GM18907 (cell line): Measurements from ENCODE around the gene FZR1.

ENCODE experiments used
- ATAC-seq: cut with Tn5 transposase; IDR thresholded peaks from one replicate; pipeline ENCODE4 v1.9.1; 2021; ENCODE audit warnings: mild to moderate bottlenecking, moderate library complexity; ENCODE audit not compliant: unreplicated experiment

The FZR1 gene

GRCh38 chr19:3512562-3513228 lies 6.6 kb downstream of the FZR1 start:
- ATAC-seq, result no peak

- no peak for ATAC-seq
Measured at GRCh38 chr19:3513229-3514140, 7.4 kb downstream of the FZR1 start.

- no peak for ATAC-seq
Measured at GRCh38 chr19:3514930-3515329, 8.8 kb downstream of the FZR1 start.

GRCh38 chr19:3515891-3516422 lies 9.8 kb downstream of the FZR1 start:
- no peak for ATAC-seq

- peak; percentile 41 for ATAC-seq
Measured at GRCh38 chr19:3516675-3517207, 10.6 kb downstream of the FZR1 start.

GRCh38 chr19:3517638-3518037 lies 11.5 kb downstream of the FZR1 start:
- no peak for ATAC-seq

GRCh38 chr19:3518255-3518654 lies 12.1 kb downstream of the FZR1 start:
- ATAC-seq, result no peak

GRCh38 chr19:3518659-3519058 lies 12.5 kb downstream of the FZR1 start:
- no peak for ATAC-seq

- no peak for ATAC-seq
Measured at GRCh38 chr19:3519126-3519525, 13.0 kb downstream of the FZR1 start.

GRCh38 chr19:3520166-3521103 lies 14.3 kb downstream of the FZR1 start:
- ATAC-seq, result no peak

- ATAC-seq, result no peak
Measured at GRCh38 chr19:3521104-3521445, 15.0 kb downstream of the FZR1 start.

GRCh38 chr19:3522421-3523360 lies 16.6 kb downstream of the FZR1 start:
- ATAC-seq, result no peak

GRCh38 chr19:3523361-3524077 lies 17.4 kb downstream of the FZR1 start:
- no peak for ATAC-seq

- no peak for ATAC-seq
Measured at GRCh38 chr19:3524078-3524842, 18.1 kb downstream of the FZR1 start.

- no peak for ATAC-seq
Measured at GRCh38 chr19:3524904-3525451, 18.9 kb downstream of the FZR1 start.

- no peak for ATAC-seq
Measured at GRCh38 chr19:3526507-3527237, 20.6 kb downstream of the FZR1 start.

GRCh38 chr19:3527238-3527910 lies 21.3 kb downstream of the FZR1 start:
- ATAC-seq, result no peak
